Thymus (tissue), 11 donors: Measurements from ENCODE around the gene IKZF2. TPM values are rescaled to one million over a fixed set of nuclear protein-coding genes. Genes with fewer than 3 reads are reported as not detected.

Experiments
- DNase-seq, 9 donors: peaks; one replicate each; pipeline ENCODE4 v3.0.0-alpha.2; 2013; ENCODE audit warnings: low spot score in 9 of 9, low read depth in 6 of 9, missing footprints in 1 of 9
- H3K27ac ChIP-seq, 2 donors: one replicate each; pipeline ENCODE4 v1.5.1; 2013; ENCODE audit warnings: control low read depth in 1 of 2, low read depth in 1 of 2, low read length in 1 of 2, mild to moderate bottlenecking in 1 of 2, moderate library complexity in 1 of 2
- H3K27me3 ChIP-seq, 2 donors: one replicate each; pipeline ENCODE4 v1.5.1; 2013; ENCODE audit warnings: low read length in 1 of 2; ENCODE audit not compliant: control insufficient read depth in 2 of 2, insufficient read depth in 1 of 2
- H3K36me3 ChIP-seq, 2 donors: one replicate each; pipeline ENCODE4 v1.5.1; 2013; ENCODE audit warnings: low read length in 1 of 2, mild to moderate bottlenecking in 1 of 2, moderate library complexity in 1 of 2; ENCODE audit not compliant: control insufficient read depth in 2 of 2, insufficient read depth in 2 of 2
- H3K4me1 ChIP-seq, 2 donors: one replicate each; pipeline ENCODE4 v1.5.1; 2013; ENCODE audit warnings: low read length in 2 of 2; ENCODE audit not compliant: control insufficient read depth in 2 of 2, insufficient read depth in 2 of 2
- H3K4me3 ChIP-seq, 2 donors: one replicate each; pipeline ENCODE4 v1.5.1; 2013; ENCODE audit warnings: low read length in 2 of 2, control low read depth in 1 of 2, mild to moderate bottlenecking in 1 of 2
- H3K9me3 ChIP-seq, 2 donors: one replicate each; pipeline ENCODE4 v1.5.1; 2013; ENCODE audit warnings: low read length in 1 of 2, mild to moderate bottlenecking in 1 of 2; ENCODE audit not compliant: control insufficient read depth in 2 of 2, insufficient read depth in 1 of 2
- WGBS: extraction: QIAGEN DNeasy Blood & Tissue Kit; methylation state at CpG from one replicate; pipeline ENCODE4 v1.1.7; 2013; 5-methylcytosine and 5-hydroxymethylcytosine counted together
- polyA plus RNA-seq: library from polyadenylated mRNA; stranded (reverse); fragments of 200-250 nt; gene quantifications from one replicate; pipeline ENCODE4 v1.2.3, GENCODE V29; 2013
- total RNA-seq: library from RNA; stranded (reverse); fragments of 120-200 nt; gene quantifications from one replicate; pipeline ENCODE4 v1.2.4, GENCODE V29; 2013
- donor health status: healthy.

The IKZF2 gene
- total and polyA plus RNA-seq, 2 donors, result 19.2 to 158 TPM

DNA sequence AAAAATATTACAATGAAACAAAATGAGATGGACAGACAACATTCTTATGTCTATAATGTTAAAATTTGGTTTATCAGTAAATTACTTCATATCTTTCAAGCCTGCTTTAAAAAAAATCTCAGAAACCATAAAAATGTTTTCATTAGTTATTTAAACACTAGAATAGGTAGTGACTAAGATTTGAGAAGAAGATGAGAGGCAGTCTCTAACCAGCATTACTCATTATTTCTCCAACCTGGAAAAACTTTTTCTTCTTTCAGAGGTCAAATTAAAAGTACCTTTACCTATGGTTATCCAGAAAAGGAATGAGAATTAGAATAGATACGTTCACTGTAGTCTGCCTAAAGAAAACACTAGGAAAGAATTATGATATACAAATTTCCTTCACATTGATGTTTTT lies 50.3 kb downstream of the IKZF2 start:
- H3K4me1 ChIP-seq, result peaks cover 16 to 19% of the 10 kb centered on the region in 2 donors
- DNase-seq, result no peak
- no peaks in the 10 kb centered on the region for H3K27me3 ChIP-seq
- H3K36me3 ChIP-seq, result peaks cover 0 to 10% of the 10 kb centered on the region in 2 donors
- WGBS, result 90% methylated on average over 1 of the region's 1 CpG
- H3K9me3 ChIP-seq, result no peaks in the 10 kb centered on the region
- H3K4me3 ChIP-seq, result no peak overlapping the region
- H3K27ac ChIP-seq, result no peak overlapping the region

DNA sequence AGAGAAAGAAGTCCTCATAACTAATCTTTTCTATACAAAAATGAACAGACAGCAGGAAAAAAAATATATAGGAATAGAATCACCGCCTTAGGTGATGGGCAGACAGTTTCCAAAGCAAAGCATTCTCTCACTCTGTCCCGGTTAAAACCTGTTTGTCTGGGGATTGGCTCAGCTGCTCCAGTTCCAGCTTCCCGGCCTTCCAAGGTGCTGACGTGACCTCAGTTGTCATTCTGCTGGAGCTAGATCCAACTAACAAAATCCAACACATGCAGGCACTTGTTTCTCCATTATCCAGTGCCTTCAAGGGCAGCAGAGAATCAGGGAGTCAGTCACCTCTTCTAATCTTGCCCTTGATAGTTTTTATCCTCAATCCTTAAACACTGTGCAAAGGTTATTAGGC lies 52.8 kb downstream of the IKZF2 start:
- H3K36me3 ChIP-seq, result peaks cover 0 to 20% of the 10 kb centered on the region in 2 donors
- peaks cover 9 to 10% of the 10 kb centered on the region in 2 donors for H3K4me1 ChIP-seq
- 95% methylated on average over 4 of the region's 4 CpGs for WGBS
- no peaks in the 10 kb centered on the region for H3K27me3 ChIP-seq
- H3K9me3 ChIP-seq, result no peaks in the 10 kb centered on the region
- H3K4me3 ChIP-seq, result no peak overlapping the region
- no peak overlapping the region for H3K27ac ChIP-seq
- DNase-seq, result no peak

DNA sequence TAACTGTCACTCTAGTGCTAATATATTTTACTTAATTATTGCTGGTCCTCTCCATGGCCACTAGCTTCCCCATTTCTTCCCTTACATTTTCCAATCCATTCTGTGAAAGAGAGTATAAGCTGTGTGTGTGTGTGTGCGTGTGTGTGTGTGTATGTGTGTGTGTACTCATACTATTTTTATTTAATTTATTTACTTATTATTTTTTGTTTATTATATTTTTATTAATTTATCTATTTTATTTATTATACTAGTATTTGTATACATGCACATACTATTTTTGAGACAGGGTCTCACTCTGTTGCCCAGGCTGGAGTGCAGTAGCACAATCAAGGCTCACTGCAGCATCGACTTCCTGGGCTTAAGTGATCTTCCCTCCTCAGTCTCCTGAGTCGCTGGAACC lies 59.6 kb downstream of the IKZF2 start:
- Histone ChIP-seq H3K4me3 (no peak overlapping the region), H3K4me1 (peaks cover 3 to 10% of the 10 kb centered on the region in 2 donors), H3K27ac (no peak overlapping the region), H3K36me3 (peaks cover 18 to 56% of the 10 kb centered on the region in 2 donors), H3K27me3 (no peaks in the 10 kb centered on the region), H3K9me3 (no peaks in the 10 kb centered on the region)
- no peak for DNase-seq
- 94% methylated on average over 3 of the region's 3 CpGs for WGBS

DNA sequence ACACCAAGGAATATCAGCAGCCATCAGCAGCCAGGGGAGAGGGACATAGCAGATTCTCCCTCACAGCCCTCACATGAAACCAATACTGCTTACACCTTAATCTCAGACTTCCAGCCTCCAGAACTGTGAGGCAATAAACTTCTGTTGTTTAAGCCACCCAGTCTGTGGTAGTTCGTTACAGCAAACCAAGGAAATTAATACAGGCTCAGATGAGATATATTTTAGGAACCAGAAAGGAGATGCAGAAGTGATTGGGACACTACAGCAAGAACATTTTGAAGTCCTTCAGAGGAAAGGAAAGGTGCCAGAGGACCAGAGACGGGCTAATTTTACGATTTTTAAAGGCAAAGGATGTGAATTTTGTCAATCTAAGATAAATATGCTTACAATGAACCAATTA lies 60.6 kb downstream of the IKZF2 start:
- Histone ChIP-seq H3K27ac (no peak overlapping the region), H3K4me1 (peaks cover 3 to 12% of the 10 kb centered on the region in 2 donors), H3K9me3 (no peaks in the 10 kb centered on the region), H3K4me3 (no peak overlapping the region), H3K27me3 (no peaks in the 10 kb centered on the region), H3K36me3 (peaks cover 18 to 66% of the 10 kb centered on the region in 2 donors)
- no peak for DNase-seq
- 95% methylated on average over 3 of the region's 3 CpGs for WGBS

DNA sequence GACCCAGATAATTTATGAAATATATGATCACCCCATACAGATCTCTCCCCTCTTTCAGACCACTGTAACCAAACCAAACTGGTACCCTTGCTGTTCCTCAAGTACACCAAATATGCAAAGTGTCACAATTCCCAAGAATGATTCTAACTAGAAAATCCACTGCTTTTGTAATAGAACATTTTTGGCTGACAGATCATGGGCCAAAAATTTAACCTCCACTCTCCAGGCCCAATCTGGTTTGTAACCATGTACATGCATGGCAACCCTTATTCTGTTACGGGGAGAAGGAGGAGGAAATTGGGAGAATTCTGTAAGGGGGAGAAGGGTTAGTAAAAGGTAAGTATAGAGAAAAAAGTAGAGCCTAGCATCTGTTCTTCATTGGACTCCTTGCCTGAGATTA lies 62.0 kb downstream of the IKZF2 start:
- H3K36me3 ChIP-seq, result peaks cover 18 to 74% of the 10 kb centered on the region in 2 donors
- 95% methylated on average over 1 of the region's 1 CpG for WGBS
- H3K4me3 ChIP-seq, result no peak overlapping the region
- H3K27ac ChIP-seq, result no peak overlapping the region
- no peaks in the 10 kb centered on the region for H3K9me3 ChIP-seq
- no peak for DNase-seq
- no peaks in the 10 kb centered on the region for H3K27me3 ChIP-seq
- peaks cover 2 to 12% of the 10 kb centered on the region in 2 donors for H3K4me1 ChIP-seq

DNA sequence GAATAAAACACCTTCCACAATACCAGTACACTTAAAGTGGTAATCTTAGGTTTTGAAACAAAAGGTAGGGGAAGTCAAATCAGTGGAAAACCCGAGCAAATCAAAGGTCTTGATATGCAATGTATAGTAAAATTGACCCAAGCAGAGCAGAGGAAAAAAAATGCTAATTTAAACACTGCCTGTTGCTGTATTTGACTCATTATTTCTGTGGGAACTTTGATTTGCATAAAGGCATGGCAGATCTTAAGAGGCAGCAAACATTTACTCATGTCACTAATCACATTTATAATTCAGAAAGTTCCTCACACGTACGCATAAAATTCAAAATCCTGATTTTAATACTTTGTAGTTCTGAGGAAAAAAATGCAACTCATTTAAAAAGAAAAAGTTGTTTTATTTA lies 64.4 kb downstream of the IKZF2 start:
- DNase-seq, result no peak
- Histone ChIP-seq H3K4me3 (no peak overlapping the region), H3K27ac (no peak overlapping the region), H3K36me3 (peaks cover 21 to 60% of the 10 kb centered on the region in 2 donors), H3K27me3 (no peaks in the 10 kb centered on the region), H3K9me3 (no peaks in the 10 kb centered on the region), H3K4me1 (peaks cover 0 to 11% of the 10 kb centered on the region in 2 donors)
- 92% methylated on average over 3 of the region's 3 CpGs for WGBS

DNA sequence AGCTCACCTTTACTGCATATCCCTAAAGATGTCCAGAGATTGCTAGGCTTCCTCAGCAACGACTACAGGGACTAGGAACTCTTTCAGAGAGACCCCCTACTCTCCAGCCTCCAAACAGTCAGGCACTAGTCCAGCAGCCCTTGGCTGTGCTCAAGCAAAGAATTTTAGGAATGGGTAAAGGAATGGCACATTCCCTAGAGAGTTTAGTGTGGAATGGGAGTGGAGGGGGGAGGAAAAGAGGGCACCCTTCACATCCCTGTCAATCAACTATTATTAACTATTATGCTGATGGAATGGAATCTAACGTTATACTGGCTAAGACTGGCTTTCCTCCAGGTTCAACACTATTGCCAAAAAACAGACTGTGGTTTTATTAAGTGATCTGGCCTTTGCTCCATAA lies 64.8 kb downstream of the IKZF2 start:
- 87% methylated on average over 2 of the region's 2 CpGs for WGBS
- Histone ChIP-seq H3K4me3 (no peak overlapping the region), H3K27me3 (no peaks in the 10 kb centered on the region)

DNA sequence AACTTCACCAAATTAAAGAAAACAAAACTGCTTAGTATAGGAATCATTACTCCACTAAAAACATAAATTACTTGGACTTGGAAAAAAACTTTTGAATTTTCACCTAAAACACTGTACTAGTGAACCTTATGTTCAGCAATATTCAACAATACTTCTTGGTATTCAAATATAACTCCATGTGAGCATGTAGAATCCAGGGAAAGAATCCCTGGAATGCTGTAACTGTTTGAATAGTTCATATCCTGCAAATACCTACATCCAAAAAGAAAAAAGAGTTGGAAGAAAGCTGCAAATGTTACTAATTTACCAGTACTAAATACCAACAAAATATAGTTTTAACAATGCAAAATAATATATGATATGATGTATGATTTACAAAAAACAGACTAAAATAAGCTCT lies 65.4 kb downstream of the IKZF2 start:
- H3K4me3 ChIP-seq, result no peak overlapping the region
- H3K27me3 ChIP-seq, result no peaks in the 10 kb centered on the region
- no peak overlapping the region for H3K27ac ChIP-seq
- DNase-seq, result no peak
- H3K36me3 ChIP-seq, result peaks cover 18 to 60% of the 10 kb centered on the region in 2 donors
- peaks cover 0 to 11% of the 10 kb centered on the region in 2 donors for H3K4me1 ChIP-seq
- no peaks in the 10 kb centered on the region for H3K9me3 ChIP-seq

More for the DNA sequence above, 64.8 kb downstream of the IKZF2 start:
- no peak for DNase-seq
- no peak overlapping the region for H3K27ac ChIP-seq
- peaks cover 19 to 60% of the 10 kb centered on the region in 2 donors for H3K36me3 ChIP-seq
- H3K9me3 ChIP-seq, result no peaks in the 10 kb centered on the region
- peaks cover 0 to 11% of the 10 kb centered on the region in 2 donors for H3K4me1 ChIP-seq

DNA sequence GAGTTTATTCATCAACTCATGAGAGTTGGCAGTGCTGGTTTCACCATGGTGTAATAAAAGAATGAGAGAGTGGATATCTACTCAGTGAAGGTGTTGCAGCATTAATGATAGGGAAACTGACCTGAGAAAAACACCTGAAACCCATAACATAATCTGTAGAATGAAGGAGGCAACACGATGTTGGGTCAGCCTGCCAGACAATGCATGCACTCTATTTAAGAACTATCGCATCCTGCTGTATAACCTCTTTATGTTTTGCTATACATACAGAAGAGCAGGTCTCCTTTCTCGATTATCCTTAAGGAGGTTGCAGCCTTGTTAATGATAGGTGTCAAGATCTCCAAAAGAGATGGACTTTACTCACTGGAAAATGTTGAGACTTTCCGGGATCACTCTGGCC lies 65.9 kb downstream of the IKZF2 start:
- peaks cover 0 to 11% of the 10 kb centered on the region in 2 donors for H3K4me1 ChIP-seq
- H3K27ac ChIP-seq, result no peak overlapping the region
- no peak for DNase-seq
- no peaks in the 10 kb centered on the region for H3K27me3 ChIP-seq
- peaks cover 13 to 58% of the 10 kb centered on the region in 2 donors for H3K36me3 ChIP-seq
- no peaks in the 10 kb centered on the region for H3K9me3 ChIP-seq
- WGBS, result 96% methylated on average over 4 of the region's 4 CpGs
- no peak overlapping the region for H3K4me3 ChIP-seq

DNA sequence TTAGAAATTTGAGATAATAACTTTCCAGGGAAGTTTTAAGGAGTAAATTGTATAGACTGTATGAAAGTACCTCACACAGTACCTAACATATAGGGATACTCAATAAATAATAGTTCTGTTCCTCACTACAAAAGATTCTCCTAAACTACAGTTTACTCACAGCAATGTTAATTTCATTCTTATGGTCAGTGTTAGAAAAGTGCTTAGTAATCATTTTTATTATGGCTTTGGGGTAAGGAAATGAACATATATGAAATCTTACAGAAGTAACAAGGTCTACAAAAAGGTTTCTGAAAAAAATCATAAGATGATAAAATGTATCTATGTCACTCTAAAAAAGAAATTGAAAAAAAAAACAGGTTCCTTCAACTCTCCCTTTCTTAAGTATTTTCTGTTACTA lies 67.2 kb downstream of the IKZF2 start:
- H3K36me3 ChIP-seq, result peaks cover 5 to 53% of the 10 kb centered on the region in 2 donors
- H3K27me3 ChIP-seq, result no peaks in the 10 kb centered on the region
- H3K4me1 ChIP-seq, result peaks cover 0 to 11% of the 10 kb centered on the region in 2 donors
- no peak overlapping the region for H3K27ac ChIP-seq
- H3K4me3 ChIP-seq, result no peak overlapping the region
- H3K9me3 ChIP-seq, result no peaks in the 10 kb centered on the region
- no peak for DNase-seq
